H9 (cell line): Measurements from ENCODE around the gene ZNHIT2. TPM values are rescaled to one million over a fixed set of nuclear protein-coding genes. Genes with fewer than 3 reads are reported as not detected.

ENCODE experiments used
- DNase-seq: peaks from one replicate; pipeline ENCODE4 v3.0.0-alpha.2; 2017
- H2AFZ ChIP-seq: one replicate; pipeline ENCODE4 v1.6.1; 2013; ENCODE audit warnings: mild to moderate bottlenecking, low read length, control low read depth, moderate library complexity
- H2AK5ac ChIP-seq: 2 replicates; pipeline ENCODE4 v1.6.1; 2013; ENCODE audit warnings: low read length, control low read depth, mixed read lengths; ENCODE audit not compliant: insufficient read length
- H2BK120ac ChIP-seq: one replicate; pipeline ENCODE4 v1.6.1; 2013; ENCODE audit warnings: low read depth, mild to moderate bottlenecking, low read length, control low read depth, inconsistent platforms; ENCODE audit not compliant: poor library complexity, severe bottlenecking
- H2BK12ac ChIP-seq: 2 replicates; pipeline ENCODE4 v1.6.1; 2013; ENCODE audit warnings: low read length, control low read depth, mixed read lengths, low read depth; ENCODE audit not compliant: insufficient read length
- H2BK15ac ChIP-seq: 2 replicates; pipeline ENCODE4 v1.6.1; 2013; ENCODE audit warnings: low read depth, low read length, control low read depth
- H2BK20ac ChIP-seq: one replicate; pipeline ENCODE4 v1.6.1; 2013; ENCODE audit warnings: low read depth, mild to moderate bottlenecking, low read length, control low read depth, inconsistent platforms; ENCODE audit not compliant: poor library complexity, severe bottlenecking
- H2BK5ac ChIP-seq: 2 replicates; pipeline ENCODE4 v1.6.1; 2013; ENCODE audit warnings: low read length, control low read depth, mixed read lengths; ENCODE audit not compliant: insufficient read length
- H3K14ac ChIP-seq: 2 replicates; pipeline ENCODE4 v1.6.1; 2013; ENCODE audit warnings: low read length, control low read depth; ENCODE audit not compliant: insufficient read depth
- H3K18ac ChIP-seq: 2 replicates; pipeline ENCODE4 v1.6.1; 2013; ENCODE audit warnings: low read depth, mild to moderate bottlenecking, mixed read lengths, low read length, control low read depth; ENCODE audit not compliant: insufficient read length
- H3K23ac ChIP-seq: 2 replicates; pipeline ENCODE4 v1.6.1; 2013; ENCODE audit warnings: low read length, control low read depth, mixed read lengths, low read depth; ENCODE audit not compliant: insufficient read length
- H3K23me2 ChIP-seq: 2 replicates; pipeline ENCODE4 v1.6.1; 2013; ENCODE audit warnings: low read depth, mild to moderate bottlenecking, mixed read lengths, low read length, control low read depth; ENCODE audit not compliant: insufficient read length, poor library complexity, severe bottlenecking
- H3K27ac ChIP-seq: 2 replicates; pipeline ENCODE4 v1.5.1; 2013; ENCODE audit warnings: low read length, control low read depth, mixed read lengths, low read depth; ENCODE audit not compliant: insufficient read length
- H3K27me3 ChIP-seq: 2 replicates; pipeline ENCODE4 v1.6.1; 2013; ENCODE audit warnings: low read length, control low read depth, inconsistent platforms; ENCODE audit not compliant: insufficient read depth
- H3K4ac ChIP-seq: 2 replicates; pipeline ENCODE4 v1.6.1; 2013; ENCODE audit warnings: low read depth, mild to moderate bottlenecking, control low read depth, inconsistent platforms, low read length, moderate library complexity
- H3K4me1 ChIP-seq: 2 replicates; pipeline ENCODE4 v1.6.1; 2013; ENCODE audit warnings: low read length, control low read depth, inconsistent platforms; ENCODE audit not compliant: insufficient read depth
- H3K4me2 ChIP-seq: 2 replicates; pipeline ENCODE4 v1.6.1; 2013; ENCODE audit warnings: low read length, control low read depth, mixed read lengths; ENCODE audit not compliant: insufficient read length, insufficient read depth
- H3K56ac ChIP-seq: 2 replicates; pipeline ENCODE4 v1.6.1; 2013; ENCODE audit warnings: low read depth, mild to moderate bottlenecking, mixed read lengths, low read length, control low read depth; ENCODE audit not compliant: insufficient read length
- H3K79me1 ChIP-seq: 2 replicates; pipeline ENCODE4 v1.6.1; 2013; ENCODE audit warnings: low read depth, mild to moderate bottlenecking, moderate library complexity, low read length, control low read depth, inconsistent platforms; ENCODE audit not compliant: insufficient read depth, poor library complexity, severe bottlenecking
- H3K79me2 ChIP-seq: 2 replicates; pipeline ENCODE4 v1.6.1; 2013; ENCODE audit warnings: low read length, control low read depth, inconsistent platforms; ENCODE audit not compliant: insufficient read depth
- H3K9ac ChIP-seq: 2 replicates; pipeline ENCODE4 v1.6.1; 2013; ENCODE audit warnings: low read length, control low read depth, mixed read lengths; ENCODE audit not compliant: insufficient read length; ENCODE audit errors: extremely low read depth
- H3K9me3 ChIP-seq: one replicate; pipeline ENCODE4 v1.6.1; 2013; ENCODE audit warnings: low read depth, low read length, inconsistent platforms; ENCODE audit not compliant: control insufficient read depth
- H3T11ph ChIP-seq: one replicate; pipeline ENCODE4 v1.6.1; 2013; ENCODE audit warnings: mild to moderate bottlenecking, low read length, control low read depth, inconsistent platforms
- H4K20me1 ChIP-seq: one replicate; pipeline ENCODE4 v1.6.1; 2013; ENCODE audit not compliant: control insufficient read depth, insufficient read length, insufficient read depth
- H4K5ac ChIP-seq: 2 replicates; pipeline ENCODE4 v1.6.1; 2013; ENCODE audit warnings: low read depth, mild to moderate bottlenecking, mixed read lengths, low read length, control low read depth; ENCODE audit not compliant: insufficient read length
- H4K8ac ChIP-seq: replicated peaks from 2 replicates; pipeline ENCODE4 v1.6.1; 2013; ENCODE audit warnings: low read length, control low read depth, mixed read lengths, low read depth; ENCODE audit not compliant: insufficient read length
- H4K91ac ChIP-seq: 2 replicates; pipeline ENCODE4 v1.6.1; 2013; ENCODE audit warnings: low read depth, mild to moderate bottlenecking, moderate library complexity, mixed read lengths, low read length, control low read depth; ENCODE audit not compliant: insufficient read length
- H3K27ac Mint-ChIP-seq, 3 experiments: 2 replicates in 2 of 3; 3 replicates in 1 of 3; pipeline ENCODE4 v1.8.0; 2020 to 2021; ENCODE audit warnings: mixed read lengths in 3 of 3, mild to moderate bottlenecking in 1 of 3, moderate library complexity in 1 of 3
- H3K27me3 Mint-ChIP-seq: 2 replicates; pipeline ENCODE4 v1.8.0; 2021; ENCODE audit warnings: low read depth, mild to moderate bottlenecking, moderate library complexity, mixed read lengths
- H3K36me3 Mint-ChIP-seq, 3 experiments: 2 replicates in 2 of 3; 3 replicates in 1 of 3; pipeline ENCODE4 v1.8.0; 2020 to 2021; ENCODE audit warnings: low read depth in 3 of 3, mixed read lengths in 3 of 3; ENCODE audit not compliant: insufficient read depth in 1 of 3
- H3K4me1 Mint-ChIP-seq, 2 experiments: 2 replicates each; pipeline ENCODE4 v1.8.0; 2020; ENCODE audit warnings: mixed read lengths in 2 of 2
- H3K4me3 Mint-ChIP-seq, 2 experiments: 2 replicates in 1 of 2; 3 replicates in 1 of 2; pipeline ENCODE4 v1.8.0; 2020 to 2021; ENCODE audit warnings: mild to moderate bottlenecking in 2 of 2, mixed read lengths in 2 of 2, moderate library complexity in 1 of 2
- H3K9me3 Mint-ChIP-seq, 2 experiments: 2 replicates in 1 of 2; 3 replicates in 1 of 2; pipeline ENCODE4 v1.8.0; 2020; ENCODE audit warnings: mild to moderate bottlenecking in 2 of 2, mixed read lengths in 2 of 2, moderate library complexity in 1 of 2
- WGBS: extraction: QIAGEN DNeasy Blood & Tissue Kit; methylation state at CpG from one replicate; pipeline ENCODE4 v1.1.7; 2013; ENCODE audit warnings: missing lambda C conversion rate, low lambda C conversion rate, mixed read lengths; ENCODE audit not compliant: insufficient read length; ENCODE audit errors: extremely low coverage; 5-methylcytosine and 5-hydroxymethylcytosine counted together
- total RNA-seq: library from RNA; stranded (reverse); gene quantifications from 2 replicates; pipeline ENCODE4 v1.2.1, GENCODE V29; 2021
- TF ChIP-seq, protein P1 (sequence below): fragments of 200-600 bp; sonication (generic); conservative IDR thresholded peaks from 3 replicates; pipeline ENCODE4 v1.8.0; 2021; ENCODE audit warnings: antibody characterized with exemption, mild to moderate bottlenecking

The ZNHIT2 gene
- total RNA-seq, 1 experiment from 2014 or later: 18.3 TPM

DNA sequence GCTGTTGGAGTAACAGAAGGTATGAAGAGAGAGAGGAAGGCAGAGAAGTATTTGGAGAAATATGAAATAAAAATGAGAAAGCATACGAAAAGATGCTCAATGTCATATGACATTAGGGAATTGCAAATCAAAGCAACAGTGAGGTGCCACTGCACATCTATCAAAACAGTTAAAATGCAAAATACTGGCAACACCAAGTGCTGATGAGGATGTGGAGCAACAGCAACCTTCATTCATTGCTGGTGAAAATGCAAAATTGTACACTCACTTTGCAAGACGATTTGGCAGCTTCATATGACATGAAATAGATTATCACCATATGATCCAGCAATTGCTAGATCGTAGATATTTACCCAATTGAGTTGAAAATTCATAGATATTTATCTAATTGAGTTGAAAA lies 43.1 kb upstream of the ZNHIT2 start:
- peaks cover 6% of the 10 kb centered on the region for H3K27me3 Mint-ChIP-seq
- no peak overlapping the region for H3T11ph ChIP-seq
- H2AK5ac ChIP-seq: no peak overlapping the region
- TF ChIP-seq, protein P1, sequence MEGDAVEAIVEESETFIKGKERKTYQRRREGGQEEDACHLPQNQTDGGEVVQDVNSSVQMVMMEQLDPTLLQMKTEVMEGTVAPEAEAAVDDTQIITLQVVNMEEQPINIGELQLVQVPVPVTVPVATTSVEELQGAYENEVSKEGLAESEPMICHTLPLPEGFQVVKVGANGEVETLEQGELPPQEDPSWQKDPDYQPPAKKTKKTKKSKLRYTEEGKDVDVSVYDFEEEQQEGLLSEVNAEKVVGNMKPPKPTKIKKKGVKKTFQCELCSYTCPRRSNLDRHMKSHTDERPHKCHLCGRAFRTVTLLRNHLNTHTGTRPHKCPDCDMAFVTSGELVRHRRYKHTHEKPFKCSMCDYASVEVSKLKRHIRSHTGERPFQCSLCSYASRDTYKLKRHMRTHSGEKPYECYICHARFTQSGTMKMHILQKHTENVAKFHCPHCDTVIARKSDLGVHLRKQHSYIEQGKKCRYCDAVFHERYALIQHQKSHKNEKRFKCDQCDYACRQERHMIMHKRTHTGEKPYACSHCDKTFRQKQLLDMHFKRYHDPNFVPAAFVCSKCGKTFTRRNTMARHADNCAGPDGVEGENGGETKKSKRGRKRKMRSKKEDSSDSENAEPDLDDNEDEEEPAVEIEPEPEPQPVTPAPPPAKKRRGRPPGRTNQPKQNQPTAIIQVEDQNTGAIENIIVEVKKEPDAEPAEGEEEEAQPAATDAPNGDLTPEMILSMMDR: no peak
- no peak overlapping the region for H2BK15ac ChIP-seq
- H3K18ac ChIP-seq: no peak overlapping the region
- no peak for DNase-seq
- no peak overlapping the region for H2AFZ ChIP-seq
- no peak overlapping the region for H3K14ac ChIP-seq
- no peak overlapping the region for H3K4ac ChIP-seq
- no peak overlapping the region for H4K5ac ChIP-seq
- no CpG with 5 or more reads among the region's 3 CpGs for WGBS
- no peak overlapping the region for H3K27ac ChIP-seq
- H2BK120ac ChIP-seq: no peak overlapping the region
- no peak overlapping the region for H3K4me2 ChIP-seq
- H4K91ac ChIP-seq: no peak overlapping the region
- no peak overlapping the region for H3K27ac Mint-ChIP-seq
- no peaks in the 10 kb centered on the region for H3K4me1 ChIP-seq
- no peaks in the 10 kb centered on the region for H3K9me3 ChIP-seq
- H3K23ac ChIP-seq: no peak overlapping the region
- no peaks in the 10 kb centered on the region for H3K23me2 ChIP-seq
- H3K27me3 ChIP-seq: no peaks in the 10 kb centered on the region
- H3K36me3 Mint-ChIP-seq: no peaks in the 10 kb centered on the region
- no peaks in the 10 kb centered on the region for H3K9me3 Mint-ChIP-seq
- no peak overlapping the region for H4K8ac ChIP-seq
- no peak overlapping the region for H2BK12ac ChIP-seq
- H3K4me3 Mint-ChIP-seq: no peak overlapping the region
- H2BK20ac ChIP-seq: no peak overlapping the region
- peaks cover 0 to 2% of the 10 kb centered on the region in 2 experiments; a peak in 2 of 4 replicates for H3K4me1 Mint-ChIP-seq
- H3K79me1 ChIP-seq: no peaks in the 10 kb centered on the region
- H3K79me2 ChIP-seq: no peaks in the 10 kb centered on the region
- no peak overlapping the region for H2BK5ac ChIP-seq
- H3K56ac ChIP-seq: no peak overlapping the region
- no peaks in the 10 kb centered on the region for H4K20me1 ChIP-seq
- no peak overlapping the region for H3K9ac ChIP-seq
